DND-41 (cell line): ENCODE measurements around the gene TRMO.
"Not testable (repeated sequence)": the region's sequence is repeated elsewhere in the genome, so short reads cannot be mapped to it uniquely, and the experiment has no call there.

Experiments
- ATAC-seq: fragments of 200-7000 bp; cut with Tn5 transposase; 3 replicates; pipeline ENCODE4 v1.9.1; 2021; ENCODE audit warnings: low read depth; ENCODE audit not compliant: insufficient read depth
- DNase-seq: peaks from one replicate; pipeline ENCODE4 v3.0.0-alpha.2; 2020
- H2AFZ ChIP-seq: 2 replicates; pipeline ENCODE4 v1.6.0; 2012; ENCODE audit warnings: low read depth, low read length
- H3K27ac ChIP-seq: 2 replicates; pipeline ENCODE4 v1.5.1; 2012; ENCODE audit warnings: low read length, inconsistent platforms
- H3K27me3 ChIP-seq: fragments of 200-600 bp; sonication (generic); 2 replicates; pipeline ENCODE4 v1.6.0; 2012; ENCODE audit warnings: low read length, mild to moderate bottlenecking, inconsistent platforms; ENCODE audit not compliant: insufficient read depth, poor library complexity
- H3K36me3 ChIP-seq: 2 replicates; pipeline ENCODE4 v1.5.1; 2012; ENCODE audit warnings: low read length, inconsistent platforms; ENCODE audit not compliant: insufficient read depth
- H3K4me1 ChIP-seq: 2 replicates; pipeline ENCODE4 v1.5.1; 2012; ENCODE audit warnings: mild to moderate bottlenecking, low read length; ENCODE audit not compliant: insufficient read depth
- H3K4me2 ChIP-seq: 2 replicates; pipeline ENCODE4 v1.6.0; 2012; ENCODE audit warnings: mild to moderate bottlenecking, moderate library complexity, low read length, inconsistent platforms; ENCODE audit not compliant: insufficient read depth
- H3K4me3 ChIP-seq, 2 experiments: fragments of 200-600 bp in 1 of 2; shearing (Covaris generic) in 1 of 2; 2 replicates each; pipeline ENCODE4 v1.5.1; 2012 to 2016; ENCODE audit warnings: inconsistent platforms in 2 of 2, low read length in 2 of 2, mild to moderate bottlenecking in 2 of 2, low read depth in 1 of 2, moderate library complexity in 1 of 2
- H3K79me2 ChIP-seq: 2 replicates; pipeline ENCODE4 v1.6.0; 2012; ENCODE audit warnings: low read length, inconsistent platforms; ENCODE audit not compliant: insufficient read depth
- H3K9ac ChIP-seq: 2 replicates; pipeline ENCODE4 v1.6.0; 2012; ENCODE audit warnings: low read depth, mild to moderate bottlenecking, inconsistent platforms, low read length, moderate library complexity
- H3K9me3 ChIP-seq: 2 replicates; pipeline ENCODE4 v1.5.1; 2012; ENCODE audit warnings: low read length, moderate library complexity, mild to moderate bottlenecking, inconsistent platforms; ENCODE audit not compliant: insufficient read depth, severe bottlenecking
- H4K20me1 ChIP-seq: 2 replicates; pipeline ENCODE4 v1.6.0; 2012; ENCODE audit warnings: low read length; ENCODE audit not compliant: insufficient read depth
- EZH2 ChIP-seq: IDR thresholded peaks from 3 replicates; pipeline ENCODE4 v1.6.1; 2012; ENCODE audit warnings: borderline replicate concordance, low read depth, mild to moderate bottlenecking, moderate library complexity, low read length, inconsistent platforms; ENCODE audit not compliant: severe bottlenecking
- TF ChIP-seq, protein P1 (sequence below): IDR thresholded peaks from 2 replicates; pipeline ENCODE4 v1.5.1; 2012; ENCODE audit warnings: borderline replicate concordance, low read length, moderate library complexity, mild to moderate bottlenecking; ENCODE audit not compliant: poor library complexity, severe bottlenecking; ENCODE audit errors: extremely low read depth

TRMO gene

DNA sequence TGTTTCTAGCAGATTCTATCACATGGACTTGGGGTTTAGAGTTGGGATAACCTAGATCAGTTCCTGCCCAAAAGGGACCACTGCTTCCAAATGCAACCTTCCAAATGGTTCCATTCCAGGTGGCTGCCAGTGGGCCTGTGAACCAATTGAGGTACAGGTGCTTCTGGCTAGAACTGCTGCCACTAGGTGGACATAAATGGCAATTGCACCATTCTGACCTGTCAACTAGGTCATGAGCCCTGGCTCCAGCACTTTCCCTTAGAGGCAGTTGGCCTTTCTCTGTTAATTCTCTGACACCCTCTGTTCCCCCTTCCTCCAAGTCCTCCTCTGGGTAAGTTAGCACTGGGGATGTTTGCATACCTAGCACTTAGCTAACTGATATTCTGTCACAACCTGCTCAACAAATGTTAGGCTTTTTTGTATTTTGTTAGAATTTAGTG lies 32.3 kb upstream of the TRMO start:
- H3K9ac ChIP-seq = no peak overlapping the region
- H3K27me3 ChIP-seq = no peaks in the 10 kb centered on the region
- H3K79me2 ChIP-seq = no peaks in the 10 kb centered on the region
- H2AFZ ChIP-seq = no peak overlapping the region
- peak; percentile 56 for DNase-seq
- H3K36me3 ChIP-seq = no peaks in the 10 kb centered on the region
- H3K4me1 ChIP-seq = no peaks in the 10 kb centered on the region
- peak; percentile 96 for ATAC-seq
- no peak overlapping the region for H3K4me2 ChIP-seq
- no peaks in the 10 kb centered on the region for H3K9me3 ChIP-seq
- no peak overlapping the region for H3K27ac ChIP-seq
- no peak overlapping the region for H3K4me3 ChIP-seq
- TF ChIP-seq EZH2 = no peak
- TF ChIP-seq, protein P1, sequence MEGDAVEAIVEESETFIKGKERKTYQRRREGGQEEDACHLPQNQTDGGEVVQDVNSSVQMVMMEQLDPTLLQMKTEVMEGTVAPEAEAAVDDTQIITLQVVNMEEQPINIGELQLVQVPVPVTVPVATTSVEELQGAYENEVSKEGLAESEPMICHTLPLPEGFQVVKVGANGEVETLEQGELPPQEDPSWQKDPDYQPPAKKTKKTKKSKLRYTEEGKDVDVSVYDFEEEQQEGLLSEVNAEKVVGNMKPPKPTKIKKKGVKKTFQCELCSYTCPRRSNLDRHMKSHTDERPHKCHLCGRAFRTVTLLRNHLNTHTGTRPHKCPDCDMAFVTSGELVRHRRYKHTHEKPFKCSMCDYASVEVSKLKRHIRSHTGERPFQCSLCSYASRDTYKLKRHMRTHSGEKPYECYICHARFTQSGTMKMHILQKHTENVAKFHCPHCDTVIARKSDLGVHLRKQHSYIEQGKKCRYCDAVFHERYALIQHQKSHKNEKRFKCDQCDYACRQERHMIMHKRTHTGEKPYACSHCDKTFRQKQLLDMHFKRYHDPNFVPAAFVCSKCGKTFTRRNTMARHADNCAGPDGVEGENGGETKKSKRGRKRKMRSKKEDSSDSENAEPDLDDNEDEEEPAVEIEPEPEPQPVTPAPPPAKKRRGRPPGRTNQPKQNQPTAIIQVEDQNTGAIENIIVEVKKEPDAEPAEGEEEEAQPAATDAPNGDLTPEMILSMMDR = peak; percentile 77
- no peaks in the 10 kb centered on the region for H4K20me1 ChIP-seq

DNA sequence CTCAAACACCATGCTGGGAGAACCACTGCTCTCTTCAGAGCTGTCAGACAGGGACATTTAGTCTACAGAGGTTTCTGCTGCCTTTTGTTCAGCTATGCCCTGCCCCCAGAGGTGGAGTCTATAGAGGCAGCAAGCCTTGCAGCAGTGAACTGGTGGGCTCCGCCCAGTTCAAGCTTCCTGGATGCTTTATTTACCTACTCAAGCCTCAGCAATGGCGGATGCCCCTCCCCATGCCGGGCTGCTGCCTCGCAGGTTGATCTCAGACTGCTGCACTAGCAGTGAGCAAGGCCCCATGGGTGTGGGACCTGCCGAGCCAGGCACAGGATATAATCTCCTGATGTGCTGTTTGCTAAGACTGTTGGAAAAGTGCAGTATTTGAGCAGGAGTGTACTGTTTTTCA lies 28.6 kb upstream of the TRMO start:
- H3K4me2 ChIP-seq, H3K9me3 ChIP-seq, DNase-seq, H3K36me3 ChIP-seq, H3K79me2 ChIP-seq, H3K27me3 ChIP-seq, H3K4me3 ChIP-seq, H3K9ac ChIP-seq, H2AFZ ChIP-seq, H3K4me1 ChIP-seq, H3K27ac ChIP-seq, H4K20me1 ChIP-seq: not testable (repeated sequence)
- ATAC-seq = 0 out of 3 replicates have a peak, but pooled peaks have one; percentile 45

DNA sequence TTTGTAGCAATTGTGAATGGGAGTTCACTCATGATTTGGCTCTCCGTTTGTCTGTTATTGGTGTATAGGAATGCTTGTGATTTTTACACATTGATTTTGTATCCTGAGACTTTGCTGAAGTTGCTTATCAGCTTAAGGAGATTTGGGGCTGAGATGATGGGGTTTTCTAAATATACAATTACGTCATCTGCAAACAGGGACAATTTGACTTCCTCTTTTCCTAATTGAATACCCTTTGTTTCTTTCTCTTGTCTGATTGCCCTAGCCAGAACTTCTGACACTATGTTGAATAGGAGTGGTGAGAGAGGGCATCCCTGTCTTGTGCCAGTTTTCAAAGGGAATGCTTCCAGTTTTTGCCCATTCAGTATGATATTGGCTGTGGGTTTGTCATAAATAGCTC lies 24.8 kb upstream of the TRMO start:
- not testable (repeated sequence) for H3K27ac ChIP-seq, H2AFZ ChIP-seq, H3K9ac ChIP-seq, H3K36me3 ChIP-seq, DNase-seq, H4K20me1 ChIP-seq, H3K4me2 ChIP-seq, H3K27me3 ChIP-seq, H3K79me2 ChIP-seq, H3K4me3 ChIP-seq, H3K9me3 ChIP-seq, ATAC-seq, H3K4me1 ChIP-seq

DNA sequence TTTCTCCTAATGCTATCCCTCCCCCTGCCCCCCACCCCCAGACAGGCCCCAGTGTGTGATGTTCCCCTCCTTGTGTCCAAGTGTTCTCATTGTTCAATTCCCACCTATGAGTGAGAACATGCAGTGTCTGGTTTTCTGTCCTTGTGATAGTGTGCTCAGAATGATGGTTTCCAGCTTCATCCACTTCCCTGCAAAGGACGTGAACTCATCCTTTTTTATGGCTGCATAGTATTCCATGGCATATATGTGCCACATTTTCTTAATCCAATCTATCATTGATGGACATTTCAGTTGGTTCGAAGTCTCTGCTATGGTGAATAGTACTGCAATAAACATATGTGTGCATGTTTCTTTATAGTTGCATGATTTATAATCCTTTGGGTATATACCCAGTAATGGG lies 23.2 kb upstream of the TRMO start:
- not testable (repeated sequence) for H3K4me2 ChIP-seq, H3K79me2 ChIP-seq, H3K36me3 ChIP-seq, H3K9ac ChIP-seq, H3K9me3 ChIP-seq, H3K4me1 ChIP-seq, DNase-seq, H3K27me3 ChIP-seq, H4K20me1 ChIP-seq, H3K4me3 ChIP-seq, H2AFZ ChIP-seq, ATAC-seq, H3K27ac ChIP-seq

DNA sequence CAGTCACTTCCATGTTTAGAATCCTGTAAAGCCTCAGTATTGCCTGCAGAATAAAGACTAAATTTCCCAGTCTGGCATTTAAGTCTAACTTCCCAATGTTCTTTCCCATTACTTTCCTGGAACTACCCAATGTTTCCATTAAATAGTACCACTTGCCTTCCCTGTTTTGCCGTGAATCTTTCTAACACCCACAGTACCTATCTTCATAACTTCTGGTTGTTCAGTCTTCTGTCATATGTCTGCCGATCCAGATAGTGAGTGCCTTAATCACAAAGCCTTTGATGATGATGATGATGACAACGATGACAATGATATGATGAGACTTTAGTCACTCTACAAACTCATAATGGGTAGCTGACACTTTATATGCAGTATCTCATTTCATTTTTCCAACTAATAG lies 22.3 kb upstream of the TRMO start:
- H3K4me2 ChIP-seq = no peak overlapping the region
- no peaks in the 10 kb centered on the region for H3K4me1 ChIP-seq

More for the DNA sequence above, 22.3 kb upstream of the TRMO start:
- no peak overlapping the region for H3K4me3 ChIP-seq
- no peak overlapping the region for H2AFZ ChIP-seq
- no peak for ATAC-seq
- H3K9me3 ChIP-seq = no peaks in the 10 kb centered on the region
- DNase-seq = no peak
- H4K20me1 ChIP-seq = no peaks in the 10 kb centered on the region
- peaks cover 6% of the 10 kb centered on the region for H3K27me3 ChIP-seq
- TF ChIP-seq EZH2 = no peak
- TF ChIP-seq, protein P1 = no peak
- no peak overlapping the region for H3K27ac ChIP-seq
- no peaks in the 10 kb centered on the region for H3K36me3 ChIP-seq
- H3K79me2 ChIP-seq = no peaks in the 10 kb centered on the region
- H3K9ac ChIP-seq = no peak overlapping the region
